Gastroesophageal sphincter (tissue), 4 donors: ENCODE data around the gene MFSD6L. TPM values are rescaled to one million over a fixed set of nuclear protein-coding genes. Genes with fewer than 3 reads are reported as not detected.

Experiments
- ATAC-seq: fragments of 150-250 bp; one replicate; pipeline ENCODE4 v1.9.1; 2016; ENCODE audit warnings: mild to moderate bottlenecking, moderate library complexity
- H3K27ac ChIP-seq, 4 donors: fragments of 200-600 bp; sonication (generic) in 3 of 4; 1 replicate in 3 of 4; 2 replicates in 1 of 4; pipeline ENCODE4 v1.5.1; 2016 to 2019
- H3K27me3 ChIP-seq: fragments of 200-600 bp; sonication (generic); one replicate; pipeline ENCODE4 v1.5.1; 2019
- H3K36me3 ChIP-seq, 2 donors: fragments of 200-600 bp; sonication (generic); one replicate each; pipeline ENCODE4 v1.5.1; 2019; ENCODE audit warnings: control low read depth in 1 of 2
- H3K4me1 ChIP-seq, 3 donors: fragments of 200-600 bp; sonication (generic); 1 replicate in 2 of 3; 2 replicates in 1 of 3; pipeline ENCODE4 v1.5.1; 2016 to 2019; ENCODE audit warnings: control low read depth in 2 of 3
- H3K4me3 ChIP-seq, 2 donors: fragments of 200-600 bp; sonication (generic); one replicate each; pipeline ENCODE4 v1.5.1; 2019; ENCODE audit warnings: mild to moderate bottlenecking in 1 of 2, moderate library complexity in 1 of 2
- H3K9me3 ChIP-seq, 3 donors: fragments of 200-600 bp; sonication (generic); one replicate each; pipeline ENCODE4 v1.5.1; 2017 to 2019; ENCODE audit warnings: control low read depth in 2 of 3
- EP300 ChIP-seq: sonication (generic); formaldehyde crosslinking; IDR thresholded peaks from one replicate; pipeline ENCODE4 v1.6.1; 2017; ENCODE audit warnings: antibody characterized with exemption, mild to moderate bottlenecking
- POLR2A ChIP-seq, 2 donors: fragments of 450-650 bp; IDR thresholded peaks; one replicate each; pipeline ENCODE4 v1.6.1; 2017; ENCODE audit warnings: antibody characterized with exemption in 2 of 2, mild to moderate bottlenecking in 2 of 2, moderate library complexity in 1 of 2
- POLR2AphosphoS5 ChIP-seq: sonication (generic); formaldehyde crosslinking; IDR thresholded peaks from one replicate; pipeline ENCODE4 v1.6.1; 2017; ENCODE audit warnings: antibody characterized with exemption
- WGBS, 2 donors: methylation state at CpG; one replicate each; pipeline ENCODE4 v1.1.5; 2018; ENCODE audit warnings: low coverage in 1 of 2; 5-methylcytosine and 5-hydroxymethylcytosine counted together
- total RNA-seq, 4 donors: library from RNA; depleted of rRNA; stranded (reverse); fragments of >200 nt; gene quantifications; one replicate each; pipeline ENCODE4 v1.1.0, GENCODE V29; 2016
- TF ChIP-seq, protein P1 (sequence below), 4 experiments: fragments of 200-600 bp in 2 of 4; fragments of 450-650 bp in 2 of 4; sonication (generic) in 1 of 4; IDR thresholded peaks; one replicate each; pipeline ENCODE4 v1.5.1; 2017 to 2019; ENCODE audit warnings: antibody characterized with exemption in 4 of 4, mild to moderate bottlenecking in 2 of 4, moderate library complexity in 2 of 4

Gene MFSD6L
- total RNA-seq, 4 donors from 2014 or later: 0.12 TPM; not detected in 3

DNA sequence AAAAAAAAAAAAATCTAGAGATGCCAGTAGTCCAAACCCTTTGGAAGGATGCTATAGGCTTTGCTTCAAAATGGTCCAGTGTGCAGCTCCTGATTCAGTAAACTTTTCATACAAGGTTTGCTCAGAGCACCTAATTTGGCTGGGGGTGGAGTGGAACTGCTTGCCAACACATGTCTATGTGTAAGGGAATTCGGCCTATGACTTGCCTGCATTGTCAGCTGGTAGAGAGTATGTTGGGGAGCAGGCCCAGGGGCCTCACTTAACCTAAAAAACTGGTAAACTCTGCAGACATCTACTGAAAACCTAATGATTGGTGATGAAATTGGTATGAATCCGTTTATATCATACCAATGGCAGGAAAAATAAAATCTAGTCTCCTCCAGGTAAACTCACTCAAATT, 1.5 kb upstream of the MFSD6L start:
- Histone ChIP-seq H3K27me3 (peaks cover 49% of the 10 kb centered on the region), H3K4me1 (peaks cover 0 to 6% (median 0%) of the 10 kb centered on the region in 3 donors), H3K27ac (no peak overlapping the region), H3K4me3 (no peak overlapping the region), H3K9me3 (no peaks in the 10 kb centered on the region), H3K36me3 (no peaks in the 10 kb centered on the region)
- no peak for ATAC-seq
- WGBS, 2 donors: 80 to 100% methylated on average over 1 to 2 of the region's 2 CpGs
- no peak for TF ChIP-seq POLR2A (IDR thresholded peaks at IDR 0.05)
- TF ChIP-seq EP300: no peak
- TF ChIP-seq, protein P1, sequence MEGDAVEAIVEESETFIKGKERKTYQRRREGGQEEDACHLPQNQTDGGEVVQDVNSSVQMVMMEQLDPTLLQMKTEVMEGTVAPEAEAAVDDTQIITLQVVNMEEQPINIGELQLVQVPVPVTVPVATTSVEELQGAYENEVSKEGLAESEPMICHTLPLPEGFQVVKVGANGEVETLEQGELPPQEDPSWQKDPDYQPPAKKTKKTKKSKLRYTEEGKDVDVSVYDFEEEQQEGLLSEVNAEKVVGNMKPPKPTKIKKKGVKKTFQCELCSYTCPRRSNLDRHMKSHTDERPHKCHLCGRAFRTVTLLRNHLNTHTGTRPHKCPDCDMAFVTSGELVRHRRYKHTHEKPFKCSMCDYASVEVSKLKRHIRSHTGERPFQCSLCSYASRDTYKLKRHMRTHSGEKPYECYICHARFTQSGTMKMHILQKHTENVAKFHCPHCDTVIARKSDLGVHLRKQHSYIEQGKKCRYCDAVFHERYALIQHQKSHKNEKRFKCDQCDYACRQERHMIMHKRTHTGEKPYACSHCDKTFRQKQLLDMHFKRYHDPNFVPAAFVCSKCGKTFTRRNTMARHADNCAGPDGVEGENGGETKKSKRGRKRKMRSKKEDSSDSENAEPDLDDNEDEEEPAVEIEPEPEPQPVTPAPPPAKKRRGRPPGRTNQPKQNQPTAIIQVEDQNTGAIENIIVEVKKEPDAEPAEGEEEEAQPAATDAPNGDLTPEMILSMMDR (IDR thresholded peaks at IDR 0.05): no peak
- TF ChIP-seq POLR2AphosphoS5: no peak

DNA sequence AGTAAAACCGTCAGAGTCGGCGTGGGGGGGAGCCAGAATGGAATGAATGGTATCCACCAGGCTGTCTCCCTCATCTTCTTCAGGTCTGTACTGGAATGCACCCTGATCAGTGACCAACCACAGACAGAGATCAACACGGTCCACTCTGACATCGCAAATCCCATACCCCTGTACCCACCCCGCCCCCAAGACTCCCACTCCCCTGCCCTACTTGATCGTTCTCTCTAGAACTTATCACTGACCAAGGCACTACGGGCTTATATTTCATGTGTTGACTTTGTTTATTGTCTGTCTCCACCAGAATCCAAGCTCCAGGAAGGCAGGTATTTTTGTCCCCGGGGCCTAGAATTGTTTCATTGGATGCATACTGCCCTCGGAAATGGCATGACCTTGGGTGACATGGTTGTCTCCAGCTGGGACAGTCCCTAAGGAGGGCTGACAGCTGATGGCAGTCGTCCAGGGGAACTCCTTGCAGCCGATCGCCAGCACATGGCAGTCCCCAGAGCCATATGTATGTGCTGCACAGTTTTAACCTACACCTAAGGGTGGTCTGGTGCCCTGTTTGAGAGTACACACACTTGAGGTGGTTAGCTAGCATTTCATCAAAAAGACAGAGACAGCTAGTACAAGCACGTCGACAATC, 526 bp upstream of the MFSD6L start:
- WGBS, 2 donors: 43 to 81% methylated on average over 5 to 10 of the region's 15 CpGs
- ATAC-seq: no peak

DNA sequence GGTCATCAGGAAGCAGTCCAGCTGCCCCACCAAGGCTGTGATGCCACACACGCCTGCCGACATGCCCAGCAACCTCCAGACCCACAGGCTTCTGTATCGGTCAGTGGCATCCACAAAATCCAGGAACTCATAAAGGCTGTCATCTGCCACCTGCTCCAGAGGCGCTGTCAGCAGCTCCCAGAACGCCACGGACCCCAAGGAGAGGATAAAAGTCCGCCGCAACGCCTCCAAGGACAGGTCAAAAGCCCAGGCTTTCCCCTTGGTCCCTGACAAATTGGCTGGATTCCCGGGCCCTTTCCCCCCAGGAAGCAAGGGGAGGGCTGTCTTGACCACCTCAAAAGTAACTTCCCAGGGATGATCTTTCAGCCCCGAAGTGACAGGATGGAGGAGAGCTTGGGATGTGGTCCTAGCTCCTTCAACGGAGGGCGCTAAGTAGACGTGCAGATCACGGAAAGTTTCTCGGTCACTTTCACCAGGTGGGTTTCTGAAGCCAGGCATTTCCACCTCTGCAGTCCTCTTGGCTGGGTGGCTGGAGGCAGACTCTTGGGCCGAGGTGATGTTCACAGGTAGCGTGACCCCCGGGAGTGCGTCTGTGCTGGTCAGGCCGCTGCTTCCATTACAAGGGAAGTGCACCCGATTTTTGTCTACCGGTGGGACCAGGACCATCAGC, 854 bp downstream of the MFSD6L start:
- WGBS, 2 donors: 80% methylated on average over 5 to 7 of the region's 23 CpGs
- no peak for ATAC-seq
- Histone ChIP-seq H3K4me3 (no peak overlapping the region), H3K36me3 (no peaks in the 10 kb centered on the region), H3K27me3 (peaks cover 46% of the 10 kb centered on the region), H3K9me3 (no peaks in the 10 kb centered on the region), H3K27ac (no peak overlapping the region), H3K4me1 (peaks cover 0 to 6% (median 0%) of the 10 kb centered on the region in 3 donors)
- TF ChIP-seq, protein P1 (IDR thresholded peaks at IDR 0.05): no peak
- no peak for TF ChIP-seq POLR2A (IDR thresholded peaks at IDR 0.05)
- TF ChIP-seq EP300: no peak
- TF ChIP-seq POLR2AphosphoS5: no peak

More for the DNA sequence above, 526 bp upstream of the MFSD6L start:
- Histone ChIP-seq H3K4me3 (no peak overlapping the region), H3K36me3 (no peaks in the 10 kb centered on the region), H3K27me3 (peaks cover 46% of the 10 kb centered on the region), H3K9me3 (no peaks in the 10 kb centered on the region), H3K27ac (no peak overlapping the region), H3K4me1 (peaks cover 0 to 6% (median 0%) of the 10 kb centered on the region in 3 donors)
- TF ChIP-seq POLR2A (IDR thresholded peaks at IDR 0.05): no peak
- TF ChIP-seq EP300: no peak
- no peak for TF ChIP-seq POLR2AphosphoS5
- TF ChIP-seq, protein P1 (IDR thresholded peaks at IDR 0.05): no peak

DNA sequence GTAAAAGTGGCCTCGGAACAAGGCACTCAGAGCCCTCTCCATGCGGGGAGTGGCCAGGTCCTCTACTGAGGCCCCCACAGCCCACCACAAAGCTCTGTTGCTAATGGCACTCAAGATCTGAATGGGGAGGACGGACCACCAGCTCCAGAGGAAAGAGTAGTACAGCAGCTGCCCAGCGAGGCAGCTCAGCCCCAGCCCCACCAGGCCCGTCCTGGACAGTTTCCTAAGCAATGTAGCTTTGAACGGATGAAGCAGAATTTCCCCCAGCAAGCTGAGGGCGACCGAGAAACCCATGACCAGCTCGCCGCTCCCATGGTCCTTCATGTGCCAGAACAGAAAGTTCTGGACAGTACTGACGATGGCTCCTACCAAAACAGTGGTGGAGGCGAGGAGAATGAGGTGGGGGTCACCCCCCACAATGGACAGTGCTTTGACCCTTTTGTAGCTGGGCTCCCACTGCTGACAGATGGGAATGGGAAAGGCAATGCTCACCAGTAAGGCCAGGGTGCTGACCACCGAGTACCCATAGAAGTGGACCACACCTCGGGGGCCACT, 1.5 kb downstream of the MFSD6L start:
- peaks cover 0 to 6% (median 0%) of the 10 kb centered on the region in 3 donors for H3K4me1 ChIP-seq
- no peak for ATAC-seq
- no peak overlapping the region for H3K4me3 ChIP-seq
- 90% methylated on average over 4 of the region's 14 CpGs; no CpG with 5 or more reads in 1 of the 2 donors for WGBS, 2 donors
- H3K27me3 ChIP-seq: peaks cover 46% of the 10 kb centered on the region
- H3K9me3 ChIP-seq: no peaks in the 10 kb centered on the region
- no peaks in the 10 kb centered on the region for H3K36me3 ChIP-seq
- TF ChIP-seq POLR2AphosphoS5 (no peak), POLR2A (IDR thresholded peaks at IDR 0.05) (no peak), EP300 (no peak)
- TF ChIP-seq, protein P1 (IDR thresholded peaks at IDR 0.05): no peak
- H3K27ac ChIP-seq: no peak overlapping the region
